PC-3 (cell line): ENCODE data around the gene ILKAP.

ENCODE experiments used
- CTCF ChIP-seq: fragments of 300-600 bp; sonication (generic); conservative IDR thresholded peaks from 2 replicates; pipeline ENCODE4 v1.5.1; 2017; ENCODE audit warnings: antibody characterized with exemption, low read depth, mild to moderate bottlenecking, low read length
- EZH2 ChIP-seq: fragments of 300-600 bp; sonication (generic); IDR thresholded peaks from one replicate; pipeline ENCODE4 v1.6.1; 2017; ENCODE audit warnings: antibody characterized with exemption, mild to moderate bottlenecking, low read length; ENCODE audit not compliant: unreplicated experiment

DNA sequence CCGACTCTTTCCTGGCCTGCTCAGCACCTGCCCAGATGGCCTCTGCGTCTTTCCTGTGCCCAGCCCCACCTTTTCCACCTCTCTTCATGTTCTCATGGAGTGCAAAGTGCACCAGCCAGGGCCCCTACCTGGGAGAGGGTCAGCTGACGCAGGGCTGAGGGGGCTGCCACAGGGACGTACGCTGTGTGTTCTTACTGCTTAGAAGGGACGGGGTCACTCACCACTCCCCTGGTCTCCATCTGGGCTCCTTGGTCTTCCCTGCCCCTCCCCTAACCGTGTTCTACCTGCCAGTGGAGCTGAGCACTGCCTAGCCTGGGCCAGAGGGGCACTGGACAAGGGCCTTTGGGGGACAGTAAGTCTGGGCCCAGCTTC, 36.2 kb downstream of the ILKAP start:
- TF ChIP-seq CTCF (no peak), EZH2 (no peak)
